IPS DF 4.7 (cell line): ENCODE measurements around the gene SCAP.
"Not testable (repeated sequence)": the region's sequence is repeated elsewhere in the genome, so short reads cannot be mapped to it uniquely, and the experiment has no call there.

ENCODE experiments used
- DNase-seq: peaks from one replicate; pipeline ENCODE4 v3.0.0-alpha.2; 2013; ENCODE audit warnings: low spot score; ENCODE audit errors: extremely low read depth

SCAP gene

GRCh38 chr3:47481763-47482162 lies 6.0 kb upstream of the SCAP start:
- not testable (repeated sequence) for DNase-seq

DNA sequence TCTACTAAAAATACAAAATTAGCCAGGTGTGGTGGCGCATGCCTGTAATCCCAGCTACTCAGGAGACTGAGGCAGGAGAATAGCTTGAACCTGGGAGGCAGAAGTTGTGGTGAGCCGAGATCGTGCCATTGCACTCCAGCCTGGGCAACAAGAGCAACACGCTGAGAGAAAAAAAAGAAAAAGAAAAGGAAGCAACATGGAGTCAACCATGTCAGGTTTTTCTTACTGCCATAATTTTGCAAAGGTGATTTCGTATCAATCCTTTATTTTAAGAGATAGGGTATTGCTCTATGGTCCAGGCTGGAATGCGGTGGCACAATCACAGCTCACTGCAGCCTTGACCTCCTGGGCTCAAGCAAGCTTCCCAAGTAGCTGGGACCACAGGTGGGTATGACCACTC lies 4.5 kb upstream of the SCAP start:
- DNase-seq: not testable (repeated sequence)

GRCh38 chr3:47479826-47480160 lies 4.1 kb upstream of the SCAP start:
- DNase-seq: no peak

GRCh38 chr3:47478022-47478421 lies 2.3 kb upstream of the SCAP start:
- DNase-seq: no peak

- no peak for DNase-seq
These were observed 981 bp upstream of the SCAP start for GRCh38 chr3:47476644-47477199.

DNA sequence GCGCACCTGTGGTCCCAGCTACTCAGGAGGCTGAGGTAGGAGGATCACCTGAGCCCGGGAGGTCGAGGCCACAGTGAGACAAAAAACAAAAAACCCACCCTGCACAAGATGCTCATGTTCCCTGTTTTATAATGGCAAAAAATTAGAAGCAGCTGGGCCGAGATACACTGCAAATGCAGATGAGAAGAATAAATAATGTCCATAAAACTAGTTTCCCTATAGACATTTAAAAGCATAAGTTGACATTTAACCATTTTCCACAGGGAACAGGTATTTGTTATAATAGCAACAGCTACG lies 537 bp upstream of the SCAP start:
- no peak for DNase-seq

DNA sequence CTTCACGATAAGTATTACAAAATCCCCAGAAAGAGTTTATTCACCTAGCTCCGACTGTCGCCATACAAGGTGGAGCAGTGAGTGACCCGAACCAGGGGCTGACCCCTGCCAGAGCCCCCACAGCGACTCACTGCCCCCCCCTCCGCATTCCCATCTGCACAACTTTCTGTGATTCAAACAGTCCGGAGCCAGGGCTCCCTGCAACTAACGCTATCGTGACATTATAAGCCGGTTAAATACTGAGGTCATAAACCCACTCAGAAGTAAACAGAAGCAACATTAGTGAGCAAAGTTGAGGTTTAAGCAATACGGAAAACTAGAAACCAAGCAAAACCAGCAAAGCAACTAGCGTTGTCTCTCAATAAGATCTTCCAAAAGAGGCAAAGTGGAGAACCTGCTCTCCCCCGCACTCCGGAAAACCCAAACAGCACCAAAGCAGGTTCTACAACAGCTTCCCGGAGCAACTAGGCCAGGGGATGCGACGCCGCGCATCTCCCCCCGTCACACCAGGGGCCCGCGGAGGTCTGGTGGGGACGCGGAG lies 642 bp downstream of the SCAP start:
- DNase-seq: no peak

- DNase-seq: no peak
These were observed 2.4 kb downstream of the SCAP start for GRCh38 chr3:47473391-47473790.

- DNase-seq: no peak
These were observed 6.1 kb downstream of the SCAP start for GRCh38 chr3:47469616-47470015.

DNA sequence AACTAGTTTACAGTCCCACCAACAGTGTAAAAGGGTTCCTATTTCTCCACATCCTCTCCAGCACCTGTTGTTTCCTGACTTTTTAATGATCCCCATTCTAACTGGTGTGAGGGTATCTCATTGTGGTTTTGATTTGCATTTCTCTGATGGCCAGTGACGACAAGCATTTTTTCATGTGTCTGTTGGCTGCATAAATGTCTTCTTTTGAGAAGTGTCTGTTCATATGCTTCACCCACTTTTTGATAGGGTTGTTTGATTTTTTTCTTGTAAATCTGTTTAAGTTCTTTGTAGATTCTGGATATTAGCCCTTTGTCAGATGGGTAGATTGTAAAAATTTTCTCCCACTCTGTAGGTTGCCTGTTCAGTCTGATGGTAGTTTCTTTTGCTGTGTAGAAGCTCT lies 7.4 kb downstream of the SCAP start:
- DNase-seq: not testable (repeated sequence)

DNA sequence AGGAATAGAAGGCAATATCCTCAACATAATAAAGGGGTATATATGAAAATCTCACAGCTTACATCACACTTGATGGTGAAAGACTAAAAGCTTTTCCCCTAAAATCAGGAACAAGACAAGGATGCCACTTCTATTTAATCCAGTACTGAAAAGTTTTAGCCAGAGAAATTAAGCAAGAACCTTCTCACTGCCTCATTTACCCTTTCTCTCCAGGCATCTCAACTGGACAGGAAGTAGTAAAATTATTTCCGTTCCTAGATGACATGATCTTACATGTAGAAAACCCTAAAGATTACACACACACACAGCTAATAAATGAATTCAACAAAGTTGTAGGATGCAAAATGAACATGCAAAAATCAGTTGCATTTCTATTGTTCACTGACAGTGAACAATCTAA lies 11.2 kb downstream of the SCAP start:
- no peak for DNase-seq

GRCh38 chr3:47459534-47460085 lies 16.1 kb downstream of the SCAP start:
- not testable (repeated sequence) for DNase-seq

DNA sequence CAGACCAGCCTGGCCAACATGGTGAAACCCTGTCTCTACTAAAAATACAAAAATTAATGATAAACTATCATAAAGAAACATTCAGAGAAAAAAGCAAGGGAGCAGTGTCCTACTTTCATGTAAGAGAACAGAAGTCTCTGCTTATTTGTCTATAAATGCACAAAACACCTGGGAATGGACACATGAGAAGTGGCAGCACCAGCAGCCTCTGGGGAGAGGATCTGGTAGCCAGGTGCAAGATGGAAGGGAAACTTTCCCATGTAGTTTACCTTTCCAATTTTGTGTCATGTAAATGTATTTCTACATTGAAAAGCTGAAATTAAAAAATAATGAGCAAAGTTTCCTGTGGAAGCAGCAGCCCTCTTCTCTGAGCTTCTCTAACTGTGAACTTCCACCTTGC lies 18.8 kb downstream of the SCAP start:
- DNase-seq: no peak

DNA sequence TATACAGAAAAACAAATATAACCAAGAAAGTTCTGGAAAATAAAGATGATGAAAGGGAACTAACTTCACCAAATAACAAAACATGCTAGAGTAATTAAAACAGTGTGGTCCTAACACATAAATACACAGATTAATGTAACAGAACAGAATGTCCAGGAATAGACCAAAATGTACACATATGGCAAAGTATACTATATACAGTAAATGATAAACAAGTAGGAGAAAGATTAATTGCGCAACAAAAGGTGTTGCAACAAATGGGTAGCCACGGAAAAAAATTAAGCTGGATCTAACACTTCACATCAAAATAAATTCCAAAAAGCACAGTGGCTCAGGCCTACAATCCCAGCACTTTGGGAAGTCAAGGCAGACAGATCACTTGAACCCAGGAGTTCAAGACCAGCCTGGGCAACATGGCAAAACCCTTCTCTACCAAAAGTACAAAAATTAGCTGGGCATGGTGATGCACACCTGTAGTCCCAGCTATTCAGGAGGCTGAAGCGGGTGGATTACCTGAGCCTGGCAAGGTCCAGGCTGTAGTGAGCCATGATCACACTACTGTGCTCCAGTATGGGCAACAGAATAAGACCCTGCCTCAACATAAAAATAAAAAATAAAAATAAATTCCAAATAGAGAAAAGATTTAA lies 19.8 kb downstream of the SCAP start:
- no peak for DNase-seq

GRCh38 chr3:47452453-47453215 lies 23.1 kb downstream of the SCAP start:
- no peak for DNase-seq

DNA sequence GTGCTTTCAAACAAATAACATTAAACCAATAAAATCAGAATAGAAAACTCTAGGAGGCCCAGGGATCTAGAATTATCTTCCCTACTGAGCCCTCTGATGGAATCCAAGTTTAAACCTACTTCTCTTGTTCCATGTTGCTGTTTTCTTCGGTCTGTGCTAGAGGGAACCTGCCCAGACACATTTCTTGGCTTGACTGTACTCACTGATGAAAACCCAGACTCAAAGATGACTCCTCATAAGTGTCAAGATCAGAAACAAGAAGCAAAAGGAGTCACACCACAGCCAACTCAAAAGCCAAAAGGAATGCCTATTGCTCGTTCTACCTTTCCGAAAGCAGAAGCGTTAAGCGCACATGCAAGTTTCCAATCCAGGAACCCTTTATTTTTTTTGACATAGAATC lies 31.6 kb downstream of the SCAP start:
- no peak for DNase-seq

GRCh38 chr3:47443611-47443995 lies 32.1 kb downstream of the SCAP start:
- no peak for DNase-seq

GRCh38 chr3:47441796-47442551 lies 33.8 kb downstream of the SCAP start:
- DNase-seq: no peak

DNA sequence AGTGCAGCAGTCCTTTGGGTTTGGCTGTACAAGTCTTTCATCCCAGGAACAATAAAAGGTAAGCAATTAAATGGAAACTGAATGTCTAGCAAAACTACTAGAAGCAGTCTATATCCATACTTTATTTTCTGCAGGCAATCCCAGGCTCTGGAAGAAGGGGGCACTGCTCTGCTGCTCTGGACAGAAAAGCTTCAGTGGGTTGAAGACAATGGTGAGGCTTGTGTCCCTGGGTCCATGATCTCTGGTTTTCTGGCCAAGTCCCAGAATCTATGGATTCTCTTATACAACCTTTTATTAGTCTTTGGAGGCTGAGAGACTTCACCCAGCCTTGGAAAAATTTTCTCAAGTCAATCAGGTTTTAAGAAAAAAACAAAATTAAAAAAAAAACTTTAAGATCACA lies 35.6 kb downstream of the SCAP start:
- DNase-seq: no peak

DNA sequence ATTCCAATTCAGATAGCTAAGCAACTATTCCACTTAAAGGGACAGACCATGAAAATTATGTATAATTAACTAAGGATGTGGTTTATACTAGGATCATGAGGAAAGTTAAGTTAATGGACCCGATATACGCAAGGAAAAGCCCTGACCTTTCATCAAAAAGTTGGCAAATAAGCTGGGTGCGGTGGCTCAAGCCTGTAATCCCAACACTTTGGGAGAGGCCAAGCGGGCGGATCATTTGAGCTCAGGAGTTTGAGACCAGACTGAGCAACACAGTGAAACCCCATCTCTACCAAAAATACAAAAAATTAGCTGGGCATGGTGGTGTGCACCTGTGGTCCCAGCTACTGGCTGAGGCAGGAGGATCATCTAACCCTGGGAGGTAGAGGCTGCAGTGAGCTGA lies 39.6 kb downstream of the SCAP start:
- no peak for DNase-seq

GRCh38 chr3:47434849-47435248 lies 40.9 kb downstream of the SCAP start:
- DNase-seq: no peak

DNA sequence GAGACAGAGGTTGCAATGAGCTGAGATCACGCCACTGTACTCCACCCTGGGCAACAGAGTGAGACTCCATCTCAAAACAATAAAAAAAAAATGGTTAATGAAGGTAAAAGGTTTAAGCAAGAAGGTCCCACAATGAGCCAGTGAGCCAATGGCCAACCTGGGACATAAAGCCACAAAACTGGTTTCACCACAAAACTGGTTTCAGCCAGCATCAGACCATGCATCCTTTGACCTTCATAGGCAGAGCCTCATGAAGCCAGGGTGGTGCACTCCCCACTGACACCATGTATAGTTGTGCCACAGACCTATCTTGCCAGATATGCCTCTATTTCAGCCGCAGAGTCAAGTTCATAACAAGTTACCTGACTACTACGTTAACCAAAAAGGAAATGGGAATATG lies 41.9 kb downstream of the SCAP start:
- no peak for DNase-seq
